WERI-Rb-1 (cell line): ENCODE data around the gene SPATA32.

ENCODE experiments used
- DNase-seq: peaks from one replicate; pipeline ENCODE4 v3.0.0-alpha.2; 2020
- H3K27ac ChIP-seq: fragments of 250-450 bp; sonication (Bioruptor Pico); 2 replicates; pipeline ENCODE4 v1.5.1; 2020; ENCODE audit warnings: mild to moderate bottlenecking, moderate library complexity
- H3K27me3 ChIP-seq: fragments of 250-450 bp; sonication (Bioruptor Pico); 2 replicates; pipeline ENCODE4 v1.5.1; 2021; ENCODE audit warnings: mild to moderate bottlenecking, low read depth, moderate library complexity; ENCODE audit not compliant: insufficient read depth, severe bottlenecking
- H3K36me3 ChIP-seq: fragments of 250-450 bp; sonication (Bioruptor Pico); 2 replicates; pipeline ENCODE4 v1.5.1; 2020; ENCODE audit warnings: mild to moderate bottlenecking, moderate library complexity
- H3K4me3 ChIP-seq: 2 replicates; pipeline ENCODE4 v1.5.1; 2011; ENCODE audit warnings: low read depth, mild to moderate bottlenecking, control low read depth, low read length
- H3K9me3 ChIP-seq: fragments of 250-450 bp; sonication (Bioruptor Pico); 2 replicates; pipeline ENCODE4 v1.5.1; 2021; ENCODE audit warnings: mild to moderate bottlenecking, moderate library complexity; ENCODE audit not compliant: severe bottlenecking
- TF ChIP-seq, protein P1 (sequence below): IDR thresholded peaks from 2 replicates; pipeline ENCODE4 v1.5.1; 2011; ENCODE audit warnings: low read depth, mild to moderate bottlenecking, control low read depth, inconsistent platforms, low read length

SPATA32 gene

GRCh38 chr17:45291171-45291805, 29.4 kb upstream of the SPATA32 start:
- H3K36me3 ChIP-seq = peaks cover 48% of the 10 kb centered on the region
- no peaks in the 10 kb centered on the region for H3K27me3 ChIP-seq
- TF ChIP-seq, protein P1, sequence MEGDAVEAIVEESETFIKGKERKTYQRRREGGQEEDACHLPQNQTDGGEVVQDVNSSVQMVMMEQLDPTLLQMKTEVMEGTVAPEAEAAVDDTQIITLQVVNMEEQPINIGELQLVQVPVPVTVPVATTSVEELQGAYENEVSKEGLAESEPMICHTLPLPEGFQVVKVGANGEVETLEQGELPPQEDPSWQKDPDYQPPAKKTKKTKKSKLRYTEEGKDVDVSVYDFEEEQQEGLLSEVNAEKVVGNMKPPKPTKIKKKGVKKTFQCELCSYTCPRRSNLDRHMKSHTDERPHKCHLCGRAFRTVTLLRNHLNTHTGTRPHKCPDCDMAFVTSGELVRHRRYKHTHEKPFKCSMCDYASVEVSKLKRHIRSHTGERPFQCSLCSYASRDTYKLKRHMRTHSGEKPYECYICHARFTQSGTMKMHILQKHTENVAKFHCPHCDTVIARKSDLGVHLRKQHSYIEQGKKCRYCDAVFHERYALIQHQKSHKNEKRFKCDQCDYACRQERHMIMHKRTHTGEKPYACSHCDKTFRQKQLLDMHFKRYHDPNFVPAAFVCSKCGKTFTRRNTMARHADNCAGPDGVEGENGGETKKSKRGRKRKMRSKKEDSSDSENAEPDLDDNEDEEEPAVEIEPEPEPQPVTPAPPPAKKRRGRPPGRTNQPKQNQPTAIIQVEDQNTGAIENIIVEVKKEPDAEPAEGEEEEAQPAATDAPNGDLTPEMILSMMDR = no peak
- no peak overlapping the region for H3K4me3 ChIP-seq
- H3K9me3 ChIP-seq = no peaks in the 10 kb centered on the region
- no peak for DNase-seq
- no peak overlapping the region for H3K27ac ChIP-seq

- H3K4me3 ChIP-seq = no peak overlapping the region
- no peak for DNase-seq
- peaks cover 51% of the 10 kb centered on the region for H3K36me3 ChIP-seq
- no peaks in the 10 kb centered on the region for H3K27me3 ChIP-seq
- H3K27ac ChIP-seq = peak overlapping the region; percentile 84
- TF ChIP-seq, protein P1 = no peak
- no peaks in the 10 kb centered on the region for H3K9me3 ChIP-seq
Observed at GRCh38 chr17:45290269-45290765, 28.4 kb upstream of the SPATA32 start.

DNA sequence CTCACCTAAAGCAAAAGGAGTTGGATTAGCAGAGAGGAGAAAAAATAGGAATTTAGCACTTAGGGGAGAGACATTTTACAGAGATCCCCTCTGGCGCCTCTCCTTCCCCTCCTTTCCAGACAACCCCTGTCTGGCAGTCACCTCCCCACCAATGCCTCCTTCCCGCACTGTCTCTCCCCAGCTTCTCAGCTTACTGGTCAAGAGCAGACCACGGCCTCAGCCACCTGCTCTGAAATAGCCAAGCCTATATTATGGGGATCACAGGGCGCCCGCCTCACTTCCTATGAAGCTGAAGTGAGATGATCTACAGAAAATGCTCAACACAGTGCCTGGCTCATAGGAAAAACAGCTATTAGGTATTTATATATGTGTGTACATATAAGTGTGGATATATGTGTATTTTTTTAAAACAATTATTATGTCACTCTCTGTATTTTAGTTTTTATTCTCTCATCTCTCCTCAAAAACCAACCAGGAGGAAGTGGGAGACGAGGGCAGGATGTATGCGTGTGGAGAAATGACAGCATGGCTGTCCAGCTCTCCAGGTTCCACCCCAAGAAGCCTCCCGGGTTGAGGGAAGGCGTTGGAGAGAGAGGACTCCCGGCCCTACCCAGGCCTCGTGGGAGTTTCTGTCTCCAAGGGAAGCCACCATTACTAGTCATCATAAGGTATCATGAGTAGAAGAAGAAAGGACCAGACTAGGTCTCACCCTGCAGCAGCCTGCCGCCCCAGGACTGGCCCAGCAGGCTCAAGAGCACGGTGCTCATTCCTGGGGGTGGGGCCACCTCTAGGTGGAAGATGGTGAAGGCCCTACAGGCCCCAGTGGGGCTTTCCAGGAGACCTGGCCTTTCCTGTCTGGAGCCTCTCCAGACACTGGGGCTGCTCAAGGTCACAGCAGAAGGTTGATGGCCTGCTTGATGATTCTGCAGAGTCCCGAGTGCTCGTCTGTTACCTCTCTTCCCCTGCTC, 27.7 kb upstream of the SPATA32 start:
- H3K9me3 ChIP-seq = no peaks in the 10 kb centered on the region
- peaks cover 58% of the 10 kb centered on the region for H3K36me3 ChIP-seq

DNA sequence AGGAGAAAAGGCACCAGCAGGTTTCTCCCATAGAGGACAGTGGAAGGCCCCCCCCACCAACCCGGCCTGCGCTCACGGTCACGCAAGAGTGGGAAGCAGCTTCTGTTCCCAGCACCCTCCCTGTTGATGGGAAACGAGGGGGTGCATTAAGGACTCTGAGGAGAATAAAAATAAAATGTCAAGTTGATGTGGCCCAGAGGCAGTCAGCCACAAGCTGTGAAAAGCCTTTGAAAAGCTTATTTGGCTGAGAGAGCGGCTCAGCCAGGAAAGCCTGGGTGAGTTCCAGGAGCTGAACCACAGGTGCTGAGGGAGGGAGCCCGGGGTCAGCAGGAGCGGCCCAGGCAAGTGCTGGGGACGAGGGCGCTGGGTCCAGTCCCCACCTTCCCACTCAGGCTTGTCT, 26.9 kb upstream of the SPATA32 start:
- no peaks in the 10 kb centered on the region for H3K9me3 ChIP-seq
- H3K4me3 ChIP-seq = no peak overlapping the region
- DNase-seq = peak; percentile 80
- H3K27me3 ChIP-seq = no peaks in the 10 kb centered on the region
- H3K36me3 ChIP-seq = peaks cover 66% of the 10 kb centered on the region
- peak overlapping the region; percentile 84 for H3K27ac ChIP-seq
- TF ChIP-seq, protein P1 = no peak

More for the DNA sequence above, 27.7 kb upstream of the SPATA32 start:
- TF ChIP-seq, protein P1 = no peak
- peak overlapping the region; percentile 84 for H3K27ac ChIP-seq
- no peaks in the 10 kb centered on the region for H3K27me3 ChIP-seq
- peak; percentile 74 for DNase-seq
- H3K4me3 ChIP-seq = no peak overlapping the region

- peak; percentile 89 for DNase-seq
- H3K4me3 ChIP-seq = no peak overlapping the region
- H3K9me3 ChIP-seq = no peaks in the 10 kb centered on the region
- TF ChIP-seq, protein P1 = no peak
- no peaks in the 10 kb centered on the region for H3K27me3 ChIP-seq
- peak overlapping the region; percentile 84 for H3K27ac ChIP-seq
- peaks cover 70% of the 10 kb centered on the region for H3K36me3 ChIP-seq
Observed at GRCh38 chr17:45287526-45288500, 25.9 kb upstream of the SPATA32 start.
